GM12892 (cell line): Measurements from ENCODE around the gene P2RY6.

Source experiments
- POLR2A ChIP-seq: IDR thresholded peaks from 2 replicates; pipeline ENCODE4 v1.6.1; 2011; ENCODE audit warnings: low read depth, low read length, control low read depth
- POLR2AphosphoS5 ChIP-seq: IDR thresholded peaks from 2 replicates; pipeline ENCODE4 v1.6.1; 2011; ENCODE audit warnings: low read depth, low read length, control low read depth
- TAF1 ChIP-seq: IDR thresholded peaks from 2 replicates; pipeline ENCODE4 v1.6.1; 2011; ENCODE audit warnings: low read depth, mild to moderate bottlenecking, control low read depth, low read length, borderline replicate concordance

DNA sequence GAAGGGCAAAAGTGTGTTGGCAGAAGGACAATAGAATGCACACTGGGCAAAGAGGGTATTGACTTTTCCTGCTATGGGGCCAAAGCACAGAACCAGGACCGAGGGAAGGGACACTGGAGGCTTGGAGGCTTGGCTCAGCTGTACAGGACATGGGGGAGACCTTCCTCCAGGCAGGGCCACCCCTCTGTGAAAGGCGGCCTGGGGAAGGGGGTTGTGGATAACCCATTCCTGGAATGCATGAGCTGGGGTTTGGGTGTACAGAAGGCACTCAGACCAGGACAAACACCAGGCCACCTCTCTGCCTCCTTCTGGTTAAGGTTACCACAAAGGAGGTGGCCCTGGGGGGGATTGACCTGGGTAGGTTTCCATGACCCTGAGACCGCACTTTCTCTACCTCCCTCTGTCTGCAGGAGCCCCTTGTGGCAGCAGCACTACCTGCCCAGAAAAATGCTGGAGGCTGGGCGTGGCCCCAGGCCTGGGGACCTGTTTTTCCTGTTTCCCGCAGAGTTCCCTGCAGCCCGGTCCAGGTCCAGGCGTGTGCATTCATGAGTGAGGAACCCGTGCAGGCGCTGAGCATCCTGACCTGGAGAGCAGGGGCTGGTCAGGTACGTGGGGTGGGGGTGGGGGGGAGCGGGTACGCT lies 44.4 kb upstream of the P2RY6 start:
- no peak for TF ChIP-seq POLR2A
- TF ChIP-seq POLR2AphosphoS5, result no peak
- no peak for TF ChIP-seq TAF1
